SK-N-SH treated with all-trans-retinoic acid at 6 μM for 48 hours (cell line): ENCODE data around the gene TGFBR2.

Experiments used
- CSDC2 ChIP-seq: fragments of 250-450 bp; sonication (Bioruptor Pico); IDR thresholded peaks from 2 replicates; pipeline ENCODE4 v1.5.0; 2020; ENCODE audit warnings: mild to moderate bottlenecking, moderate library complexity
- ISL1 ChIP-seq: fragments of 250-450 bp; sonication (Bioruptor Pico); IDR thresholded peaks from 2 replicates; pipeline ENCODE4 v2.1.2; 2022; ENCODE audit warnings: mild to moderate bottlenecking, moderate library complexity
- OSR1 ChIP-seq: fragments of 250-450 bp; sonication (Bioruptor Pico); IDR thresholded peaks from 2 replicates; pipeline ENCODE4 v1.8.0; 2022; ENCODE audit warnings: moderate library complexity, mild to moderate bottlenecking, inconsistent platforms
- PATZ1 ChIP-seq: fragments of 250-450 bp; sonication (Bioruptor Pico); IDR thresholded peaks from 2 replicates; pipeline ENCODE4 v1.8.0; 2020; ENCODE audit warnings: mild to moderate bottlenecking, moderate library complexity, borderline replicate concordance

GRCh38 chr3:30596152-30596551 is 10.2 kb upstream of the TGFBR2 start:
- TF ChIP-seq ISL1 (no peak), PATZ1 (CRISPR knock-in tag) (no peak), OSR1 (CRISPR knock-in tag) (no peak), CSDC2 (CRISPR knock-in tag) (no peak)
